ENCODE measurements around the gene WNK1.

WNK1 gene

DNA sequence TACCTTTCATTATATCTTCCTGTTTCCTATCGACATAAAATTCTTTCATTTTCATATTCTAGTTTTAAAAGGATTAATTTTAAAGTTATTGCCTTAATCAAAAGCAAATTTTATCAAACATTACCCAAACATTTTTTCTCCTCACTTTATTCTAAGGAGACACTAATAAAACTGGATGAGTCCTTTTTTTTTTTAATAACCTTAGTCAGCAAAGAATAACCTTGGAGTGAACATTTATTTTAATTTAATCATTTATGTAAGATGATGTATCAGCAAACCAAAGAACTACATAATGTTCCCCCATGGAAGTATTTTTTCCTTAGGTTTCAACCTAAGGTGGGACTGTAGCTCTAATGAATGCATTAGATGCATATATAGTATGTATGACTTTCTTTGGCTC lies 113.2 kb downstream of the WNK1 start:
- Histone ChIP-seq H3K4me1 (ENCODE audit: control insufficient read depth, insufficient read depth, low read length, unreplicated experiment) (no peaks in the 10 kb centered on the region), H3K27me3 (ENCODE audit: insufficient read depth, low read length) (no peaks in the 10 kb centered on the region), H3K27ac (ENCODE audit: low read depth, low read length) (no peak overlapping the region), H3K4me3 (ENCODE audit: low read depth, low read length) (no peak overlapping the region), H3K79me2 (ENCODE audit: control insufficient read depth, insufficient read depth, low read length, unreplicated experiment) (no peaks in the 10 kb centered on the region), H3K36me3 (ENCODE audit: insufficient read depth, low read length) (peaks cover 51% of the 10 kb centered on the region), H2AFZ (ENCODE audit: low read length, unreplicated experiment) (no peak overlapping the region)

DNA sequence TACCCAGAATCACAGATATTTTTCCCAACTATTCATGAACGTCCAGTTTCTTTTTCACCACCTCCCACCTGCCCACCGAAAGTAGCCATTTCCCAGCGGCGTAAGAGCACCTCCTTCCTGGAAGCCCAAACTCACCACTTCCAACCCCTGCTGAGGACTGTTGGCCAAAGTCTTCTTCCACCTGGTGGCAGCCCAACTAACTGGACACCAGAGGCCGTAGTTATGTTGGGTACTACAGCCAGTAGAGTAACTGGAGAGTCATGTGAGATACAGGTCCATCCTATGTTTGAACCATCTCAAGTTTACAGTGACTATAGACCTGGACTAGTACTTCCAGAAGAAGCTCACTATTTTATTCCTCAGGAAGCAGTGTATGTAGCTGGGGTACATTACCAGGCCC lies 115.5 kb downstream of the WNK1 start:
- H3K27ac ChIP-seq (ENCODE audit: low read depth, low read length), result no peak overlapping the region
- H2AFZ ChIP-seq (ENCODE audit: low read length, unreplicated experiment), result no peak overlapping the region
- H3K79me2 ChIP-seq (ENCODE audit: control insufficient read depth, insufficient read depth, low read length, unreplicated experiment), result no peaks in the 10 kb centered on the region
- no peaks in the 10 kb centered on the region for H3K4me1 ChIP-seq (ENCODE audit: control insufficient read depth, insufficient read depth, low read length, unreplicated experiment)
- H3K27me3 ChIP-seq (ENCODE audit: insufficient read depth, low read length), result no peaks in the 10 kb centered on the region
- H3K4me3 ChIP-seq (ENCODE audit: low read depth, low read length), result no peak overlapping the region
- peaks cover 37% of the 10 kb centered on the region for H3K36me3 ChIP-seq (ENCODE audit: insufficient read depth, low read length)

- Histone ChIP-seq H3K27ac (ENCODE audit: low read depth, low read length) (no peak overlapping the region), H3K36me3 (ENCODE audit: insufficient read depth, low read length) (peaks cover 34% of the 10 kb centered on the region), H3K4me1 (ENCODE audit: control insufficient read depth, insufficient read depth, low read length, unreplicated experiment) (no peaks in the 10 kb centered on the region), H2AFZ (ENCODE audit: low read length, unreplicated experiment) (no peak overlapping the region), H3K4me3 (ENCODE audit: low read depth, low read length) (no peak overlapping the region), H3K27me3 (ENCODE audit: insufficient read depth, low read length) (no peaks in the 10 kb centered on the region), H3K79me2 (ENCODE audit: control insufficient read depth, insufficient read depth, low read length, unreplicated experiment) (no peaks in the 10 kb centered on the region)
Measured at GRCh38 chr12:868722-869121, 116.3 kb downstream of the WNK1 start.

DNA sequence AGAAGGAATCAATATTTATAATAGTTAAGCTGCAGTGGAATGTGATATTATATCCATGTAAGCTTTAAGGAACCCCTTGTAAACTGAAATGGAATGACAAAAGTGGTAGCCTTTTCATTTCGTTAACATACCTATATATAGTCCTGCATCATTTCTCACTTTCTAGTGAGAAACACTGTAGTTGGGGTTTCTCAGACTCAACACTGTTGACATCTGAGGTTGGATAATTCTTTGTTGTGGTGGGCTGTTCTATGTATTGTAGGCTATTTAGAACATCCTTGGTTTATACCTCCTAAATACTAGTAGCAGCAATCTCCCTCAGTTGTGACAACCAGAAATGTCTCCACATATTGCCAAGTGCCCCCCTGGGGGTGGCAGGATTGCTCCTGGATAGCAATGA lies 118.0 kb downstream of the WNK1 start:
- Histone ChIP-seq H3K36me3 (ENCODE audit: insufficient read depth, low read length) (peaks cover 37% of the 10 kb centered on the region), H3K27ac (ENCODE audit: low read depth, low read length) (no peak overlapping the region), H2AFZ (ENCODE audit: low read length, unreplicated experiment) (no peak overlapping the region), H3K4me1 (ENCODE audit: control insufficient read depth, insufficient read depth, low read length, unreplicated experiment) (no peaks in the 10 kb centered on the region), H3K79me2 (ENCODE audit: control insufficient read depth, insufficient read depth, low read length, unreplicated experiment) (no peaks in the 10 kb centered on the region), H3K27me3 (ENCODE audit: insufficient read depth, low read length) (no peaks in the 10 kb centered on the region), H3K4me3 (ENCODE audit: low read depth, low read length) (no peak overlapping the region)

GRCh38 chr12:873954-874353 lies 121.6 kb downstream of the WNK1 start:
- H3K36me3 ChIP-seq (ENCODE audit: insufficient read depth, low read length), result peaks cover 15% of the 10 kb centered on the region
- no peak overlapping the region for H3K4me3 ChIP-seq (ENCODE audit: low read depth, low read length)
- H2AFZ ChIP-seq (ENCODE audit: low read length, unreplicated experiment), result no peak overlapping the region
- H3K27ac ChIP-seq (ENCODE audit: low read depth, low read length), result no peak overlapping the region
- peaks cover 2% of the 10 kb centered on the region for H3K4me1 ChIP-seq (ENCODE audit: control insufficient read depth, insufficient read depth, low read length, unreplicated experiment)
- no peaks in the 10 kb centered on the region for H3K79me2 ChIP-seq (ENCODE audit: control insufficient read depth, insufficient read depth, low read length, unreplicated experiment)
- no peaks in the 10 kb centered on the region for H3K27me3 ChIP-seq (ENCODE audit: insufficient read depth, low read length)

DNA sequence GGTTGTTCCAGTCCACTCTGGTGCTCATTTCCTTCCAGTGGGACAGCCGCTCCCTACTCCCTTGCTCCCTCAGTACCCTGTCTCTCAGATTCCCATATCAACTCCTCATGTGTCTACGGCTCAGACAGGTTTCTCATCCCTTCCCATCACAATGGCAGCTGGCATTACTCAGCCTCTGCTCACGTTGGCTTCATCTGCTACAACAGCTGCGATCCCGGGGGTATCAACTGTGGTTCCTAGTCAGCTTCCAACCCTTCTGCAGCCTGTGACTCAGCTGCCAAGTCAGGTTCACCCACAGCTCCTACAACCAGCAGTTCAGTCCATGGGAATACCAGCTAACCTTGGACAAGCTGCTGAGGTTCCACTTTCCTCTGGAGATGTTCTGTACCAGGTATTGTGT lies 127.3 kb downstream of the WNK1 start:
- Histone ChIP-seq H3K4me1 (ENCODE audit: control insufficient read depth, insufficient read depth, low read length, unreplicated experiment) (peaks cover 4% of the 10 kb centered on the region), H3K4me3 (ENCODE audit: low read depth, low read length) (no peak overlapping the region), H2AFZ (ENCODE audit: low read length, unreplicated experiment) (no peak overlapping the region), H3K79me2 (ENCODE audit: control insufficient read depth, insufficient read depth, low read length, unreplicated experiment) (no peaks in the 10 kb centered on the region), H3K27ac (ENCODE audit: low read depth, low read length) (no peak overlapping the region; the same call in 1 of the 2 replicates), H3K36me3 (ENCODE audit: insufficient read depth, low read length) (peaks cover 26% of the 10 kb centered on the region), H3K27me3 (ENCODE audit: insufficient read depth, low read length) (no peaks in the 10 kb centered on the region)

DNA sequence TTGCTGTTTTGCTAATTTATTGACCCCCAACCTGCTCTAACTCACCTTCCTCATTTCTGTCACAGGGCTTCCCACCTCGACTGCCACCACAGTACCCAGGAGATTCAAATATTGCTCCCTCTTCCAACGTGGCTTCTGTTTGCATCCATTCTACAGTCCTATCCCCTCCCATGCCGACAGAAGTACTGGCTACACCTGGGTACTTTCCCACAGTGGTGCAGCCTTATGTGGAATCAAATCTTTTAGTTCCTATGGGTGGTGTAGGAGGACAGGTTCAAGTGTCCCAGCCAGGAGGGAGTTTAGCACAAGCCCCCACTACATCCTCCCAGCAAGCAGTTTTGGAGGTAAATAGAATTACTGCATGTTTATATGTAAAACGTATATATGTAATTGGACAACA lies 128.3 kb downstream of the WNK1 start:
- no peak overlapping the region for H3K27ac ChIP-seq (ENCODE audit: low read depth, low read length)
- no peak overlapping the region for H2AFZ ChIP-seq (ENCODE audit: low read length, unreplicated experiment)
- no peaks in the 10 kb centered on the region for H3K79me2 ChIP-seq (ENCODE audit: control insufficient read depth, insufficient read depth, low read length, unreplicated experiment)
- H3K4me3 ChIP-seq (ENCODE audit: low read depth, low read length), result no peak overlapping the region
- peaks cover 4% of the 10 kb centered on the region for H3K4me1 ChIP-seq (ENCODE audit: control insufficient read depth, insufficient read depth, low read length, unreplicated experiment)
- no peaks in the 10 kb centered on the region for H3K27me3 ChIP-seq (ENCODE audit: insufficient read depth, low read length)
- peaks cover 33% of the 10 kb centered on the region for H3K36me3 ChIP-seq (ENCODE audit: insufficient read depth, low read length)

DNA sequence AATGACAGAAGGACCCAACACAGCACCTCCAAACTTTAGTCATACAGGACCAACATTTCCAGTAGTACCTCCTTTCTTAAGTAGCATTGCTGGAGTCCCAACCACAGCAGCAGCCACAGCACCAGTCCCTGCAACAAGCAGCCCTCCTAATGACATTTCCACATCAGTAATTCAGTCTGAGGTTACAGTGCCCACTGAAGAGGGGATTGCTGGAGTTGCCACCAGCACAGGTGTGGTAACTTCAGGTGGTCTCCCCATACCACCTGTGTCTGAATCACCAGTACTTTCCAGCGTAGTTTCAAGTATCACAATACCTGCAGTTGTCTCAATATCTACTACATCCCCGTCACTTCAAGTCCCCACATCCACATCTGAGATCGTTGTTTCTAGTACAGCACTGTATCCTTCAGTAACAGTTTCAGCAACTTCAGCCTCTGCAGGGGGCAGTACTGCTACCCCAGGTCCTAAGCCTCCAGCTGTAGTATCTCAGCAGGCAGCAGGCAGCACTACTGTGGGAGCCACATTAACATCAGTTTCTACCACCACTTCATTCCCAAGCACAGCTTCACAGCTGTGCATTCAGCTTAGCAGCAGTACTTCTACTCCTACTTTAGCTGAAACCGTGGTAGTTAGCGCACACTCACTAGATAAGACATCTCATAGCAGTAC lies 132.5 kb downstream of the WNK1 start:
- H3K27ac ChIP-seq (ENCODE audit: low read depth, low read length), result no peak overlapping the region
- H3K27me3 ChIP-seq (ENCODE audit: insufficient read depth, low read length), result no peaks in the 10 kb centered on the region
- no peaks in the 10 kb centered on the region for H3K4me1 ChIP-seq (ENCODE audit: control insufficient read depth, insufficient read depth, low read length, unreplicated experiment)
- no peaks in the 10 kb centered on the region for H3K79me2 ChIP-seq (ENCODE audit: control insufficient read depth, insufficient read depth, low read length, unreplicated experiment)
- peaks cover 66% of the 10 kb centered on the region for H3K36me3 ChIP-seq (ENCODE audit: insufficient read depth, low read length)
- H2AFZ ChIP-seq (ENCODE audit: low read length, unreplicated experiment), result no peak overlapping the region
- no peak overlapping the region for H3K4me3 ChIP-seq (ENCODE audit: low read depth, low read length)

DNA sequence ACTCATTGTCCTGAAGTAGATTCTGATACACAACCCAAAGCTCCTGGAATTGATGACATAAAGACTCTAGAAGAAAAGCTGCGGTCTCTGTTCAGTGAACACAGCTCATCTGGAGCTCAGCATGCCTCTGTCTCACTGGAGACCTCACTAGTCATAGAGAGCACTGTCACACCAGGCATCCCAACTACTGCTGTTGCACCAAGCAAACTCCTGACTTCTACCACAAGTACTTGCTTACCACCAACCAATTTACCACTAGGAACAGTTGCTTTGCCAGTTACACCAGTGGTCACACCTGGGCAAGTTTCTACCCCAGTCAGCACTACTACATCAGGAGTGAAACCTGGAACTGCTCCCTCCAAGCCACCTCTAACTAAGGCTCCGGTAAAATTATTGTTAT lies 133.3 kb downstream of the WNK1 start:
- Histone ChIP-seq H3K4me3 (ENCODE audit: low read depth, low read length) (no peak overlapping the region), H2AFZ (ENCODE audit: low read length, unreplicated experiment) (no peak overlapping the region), H3K36me3 (ENCODE audit: insufficient read depth, low read length) (peaks cover 73% of the 10 kb centered on the region), H3K79me2 (ENCODE audit: control insufficient read depth, insufficient read depth, low read length, unreplicated experiment) (no peaks in the 10 kb centered on the region), H3K27ac (ENCODE audit: low read depth, low read length) (no peak overlapping the region), H3K27me3 (ENCODE audit: insufficient read depth, low read length) (no peaks in the 10 kb centered on the region), H3K4me1 (ENCODE audit: control insufficient read depth, insufficient read depth, low read length, unreplicated experiment) (no peaks in the 10 kb centered on the region)

- Histone ChIP-seq H3K4me3 (ENCODE audit: low read depth, low read length) (no peak overlapping the region), H2AFZ (ENCODE audit: low read length, unreplicated experiment) (no peak overlapping the region), H3K27me3 (ENCODE audit: insufficient read depth, low read length) (no peaks in the 10 kb centered on the region), H3K27ac (ENCODE audit: low read depth, low read length) (no peak overlapping the region), H3K79me2 (ENCODE audit: control insufficient read depth, insufficient read depth, low read length, unreplicated experiment) (no peaks in the 10 kb centered on the region), H3K36me3 (ENCODE audit: insufficient read depth, low read length) (peaks cover 69% of the 10 kb centered on the region), H3K4me1 (ENCODE audit: control insufficient read depth, insufficient read depth, low read length, unreplicated experiment) (no peaks in the 10 kb centered on the region)
Measured at GRCh38 chr12:886206-886605, 133.8 kb downstream of the WNK1 start.

DNA sequence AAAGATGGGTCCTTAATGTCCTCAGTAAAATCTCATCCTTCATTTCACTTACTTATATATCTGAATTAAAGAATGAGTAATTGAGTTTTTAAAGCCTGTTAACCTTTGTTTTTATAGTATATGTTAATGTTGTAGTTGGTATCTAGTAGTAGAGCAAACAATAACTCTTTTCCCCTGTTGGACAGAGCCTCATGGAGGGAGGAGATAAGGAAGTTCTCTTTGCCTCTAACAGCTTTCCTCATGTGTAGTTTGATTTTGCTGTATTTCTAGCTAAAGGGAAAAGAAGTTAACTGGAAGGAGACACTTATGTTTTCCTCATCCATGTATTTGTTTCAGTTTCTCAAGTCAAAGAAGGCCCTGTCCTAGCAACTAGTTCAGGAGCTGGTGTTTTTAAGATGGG lies 141.8 kb downstream of the WNK1 start:
- Histone ChIP-seq H3K27ac (ENCODE audit: low read depth, low read length) (no peak overlapping the region), H3K36me3 (ENCODE audit: insufficient read depth, low read length) (peaks cover 37% of the 10 kb centered on the region), H3K4me3 (ENCODE audit: low read depth, low read length) (no peak overlapping the region), H3K27me3 (ENCODE audit: insufficient read depth, low read length) (no peaks in the 10 kb centered on the region), H2AFZ (ENCODE audit: low read length, unreplicated experiment) (no peak overlapping the region), H3K79me2 (ENCODE audit: control insufficient read depth, insufficient read depth, low read length, unreplicated experiment) (peaks cover under 1% of the 10 kb centered on the region), H3K4me1 (ENCODE audit: control insufficient read depth, insufficient read depth, low read length, unreplicated experiment) (peaks cover 22% of the 10 kb centered on the region)

Data from ACC112 (cell line).